H1 (cell line): ENCODE measurements around the gene ANKRD66. TPM values are rescaled to one million over a fixed set of nuclear protein-coding genes. Genes with fewer than 3 reads are reported as not detected.

Experiments used
- CTCF ChIA-PET: fragments of 300-600 bp; sonication (Branson Sonifier 250); formaldehyde crosslinking; loops from one replicate; lab custom pipeline; 2021; ENCODE audit not compliant: partially characterized antibody; lab: Charles Lee
- POLR2A ChIA-PET: fragments of 300-600 bp; sonication (Branson Sonifier 250); formaldehyde crosslinking; loops from one replicate; lab custom pipeline; 2021; ENCODE audit warnings: inconsistent platforms; ENCODE audit not compliant: partially characterized antibody; lab: Charles Lee
- DNase-seq, 2 experiments: peaks; one replicate each; pipeline versions ENCODE4 v3.0.0 to v3.0.0-alpha.2; 2010 to 2022; ENCODE audit warnings: low spot score in 2 of 2, low read depth in 1 of 2, mixed read lengths in 1 of 2
- FAIRE-seq: peaks from 2 replicates; lab custom pipeline; 2011; peaks lifted over from hg19 to GRCh38; lab: Jason Lieb, UNC
- H2AFZ ChIP-seq: 2 replicates; pipeline ENCODE4 v1.8.1; 2012; ENCODE audit warnings: low read length, inconsistent platforms
- H2AK5ac ChIP-seq: 2 replicates; pipeline ENCODE4 v1.6.1; 2013; ENCODE audit warnings: low read depth, low read length
- H2BK120ac ChIP-seq: replicated peaks from 2 replicates; pipeline ENCODE3; 2013; ENCODE audit warnings: low read depth, low read length, inconsistent platforms
- H2BK12ac ChIP-seq: 2 replicates; pipeline ENCODE4 v1.6.1; 2013; ENCODE audit warnings: low read depth, low read length
- H2BK15ac ChIP-seq: 2 replicates; pipeline ENCODE4 v1.6.1; 2013; ENCODE audit warnings: low read length
- H2BK20ac ChIP-seq: 2 replicates; pipeline ENCODE4 v1.6.1; 2013; ENCODE audit warnings: low read length
- H2BK5ac ChIP-seq: 2 replicates; pipeline ENCODE4 v1.6.1; 2013; ENCODE audit warnings: low read depth, low read length
- H3K14ac ChIP-seq: 2 replicates; pipeline ENCODE4 v1.6.1; 2013; ENCODE audit warnings: inconsistent platforms; ENCODE audit not compliant: insufficient read length
- H3K18ac ChIP-seq: 2 replicates; pipeline ENCODE4 v1.6.1; 2013; ENCODE audit warnings: low read length; ENCODE audit errors: extremely low read depth
- H3K23ac ChIP-seq: 2 replicates; pipeline ENCODE4 v1.6.1; 2013; ENCODE audit warnings: inconsistent platforms; ENCODE audit not compliant: insufficient read length
- H3K23me2 ChIP-seq: 2 replicates; pipeline ENCODE4 v1.6.1; 2013; ENCODE audit warnings: low read depth, low read length
- H3K27ac ChIP-seq: 2 replicates; pipeline ENCODE4 v1.6.1; 2011; ENCODE audit warnings: low read depth, low read length, inconsistent platforms
- H3K27me3 ChIP-seq, 4 experiments: replicated peaks in 1 of 4; 1 replicate in 1 of 4; 2 replicates in 3 of 4; pipeline versions ENCODE4 v1.6.1 to v1.8.1; 2011 to 2013; ENCODE audit warnings: low read length in 3 of 4, mild to moderate bottlenecking in 3 of 4, inconsistent platforms in 2 of 4, mixed read lengths in 2 of 4, moderate library complexity in 1 of 4; ENCODE audit not compliant: control insufficient read depth in 3 of 4, insufficient read depth in 3 of 4; ENCODE audit errors: extremely low read depth in 1 of 4
- H3K36me3 ChIP-seq, 4 experiments: 2 replicates each; pipeline versions ENCODE4 v1.6.1 to v1.8.1; 2011 to 2013; ENCODE audit warnings: mild to moderate bottlenecking in 4 of 4, low read length in 3 of 4, moderate library complexity in 2 of 4, control low read depth in 1 of 4, inconsistent platforms in 1 of 4; ENCODE audit not compliant: insufficient read depth in 4 of 4, control insufficient read depth in 2 of 4
- H3K4ac ChIP-seq: replicated peaks from 2 replicates; pipeline ENCODE3; 2013; ENCODE audit warnings: low read length, low read depth, mixed read lengths, inconsistent platforms; ENCODE audit not compliant: insufficient read length
- H3K4me1 ChIP-seq, 4 experiments: replicated peaks in 1 of 4; 1 replicate in 1 of 4; 2 replicates in 3 of 4; pipeline versions ENCODE4 v1.6.1 to v1.8.1; 2011 to 2013; ENCODE audit warnings: low read length in 3 of 4, inconsistent platforms in 2 of 4, mixed read lengths in 1 of 4; ENCODE audit not compliant: insufficient read depth in 4 of 4, control insufficient read depth in 3 of 4
- H3K4me2 ChIP-seq, 2 experiments: 2 replicates each; pipeline versions ENCODE4 v1.6.1 to v1.8.1; 2011 to 2013; ENCODE audit warnings: low read depth in 2 of 2, low read length in 2 of 2, control low read depth in 1 of 2, inconsistent platforms in 1 of 2, mild to moderate bottlenecking in 1 of 2; ENCODE audit not compliant: insufficient read depth in 1 of 2
- H3K4me3 ChIP-seq, 4 experiments: fragments of 200-600, 300-600 bp in 1 of 4; sonication (generic), shearing (Covaris generic), sonication (Bioruptor Twin) in 1 of 4; 2 replicates each; pipeline versions ENCODE4 v1.5.1 to v1.8.1; 2011 to 2016; ENCODE audit warnings: low read length in 4 of 4, low read depth in 3 of 4, control low read depth in 2 of 4, inconsistent platforms in 2 of 4, mild to moderate bottlenecking in 2 of 4, mixed read lengths in 1 of 4, moderate library complexity in 1 of 4; ENCODE audit not compliant: insufficient read depth in 2 of 4; ENCODE audit errors: extremely low read depth in 1 of 4
- H3K56ac ChIP-seq: replicated peaks from 2 replicates; pipeline ENCODE3; 2013; ENCODE audit warnings: low read depth, mild to moderate bottlenecking, mixed read lengths, low read length, inconsistent platforms; ENCODE audit not compliant: insufficient read length
- H3K79me1 ChIP-seq: 2 replicates; pipeline ENCODE4 v1.6.1; 2013; ENCODE audit warnings: low read depth, low read length, control low read depth
- H3K79me2 ChIP-seq, 2 experiments: 2 replicates each; pipeline versions ENCODE4 v1.6.1 to v1.8.1; 2012 to 2013; ENCODE audit warnings: low read length in 2 of 2, mild to moderate bottlenecking in 2 of 2, inconsistent platforms in 1 of 2; ENCODE audit not compliant: insufficient read depth in 2 of 2, control insufficient read depth in 1 of 2
- H3K9ac ChIP-seq, 4 experiments: replicated peaks in 1 of 4; 1 replicate in 1 of 4; 2 replicates in 3 of 4; pipeline versions ENCODE4 v1.6.1 to v1.8.1; 2011 to 2013; ENCODE audit warnings: low read depth in 3 of 4, low read length in 3 of 4, control low read depth in 2 of 4, mild to moderate bottlenecking in 2 of 4, moderate library complexity in 2 of 4, inconsistent platforms in 1 of 4; ENCODE audit errors: extremely low read depth in 1 of 4
- H3K9me3 ChIP-seq, 2 experiments: 2 replicates each; pipeline versions ENCODE4 v1.6.1 to v1.8.1; 2012 to 2013; ENCODE audit warnings: mild to moderate bottlenecking in 2 of 2, moderate library complexity in 2 of 2, control low read depth in 1 of 2, inconsistent platforms in 1 of 2, low read depth in 1 of 2, low read length in 1 of 2, mixed read lengths in 1 of 2; ENCODE audit not compliant: insufficient read depth in 2 of 2
- H4K20me1 ChIP-seq, 2 experiments: replicated peaks in 1 of 2; 2 replicates each; pipeline versions ENCODE3 to v1.8.1; 2011 to 2013; ENCODE audit warnings: inconsistent platforms in 2 of 2, low read length in 2 of 2, mild to moderate bottlenecking in 1 of 2; ENCODE audit not compliant: insufficient read depth in 2 of 2, control insufficient read depth in 1 of 2
- H4K5ac ChIP-seq: 2 replicates; pipeline ENCODE4 v1.6.1; 2013; ENCODE audit warnings: low read length, low read depth, mixed read lengths, inconsistent platforms; ENCODE audit not compliant: insufficient read length
- H4K8ac ChIP-seq: 2 replicates; pipeline ENCODE4 v1.8.0; 2013; ENCODE audit warnings: mild to moderate bottlenecking, moderate library complexity, low read length, inconsistent platforms; ENCODE audit not compliant: insufficient read depth; ENCODE audit errors: extremely low read depth
- H4K91ac ChIP-seq: replicated peaks from 2 replicates; pipeline ENCODE3; 2013; ENCODE audit warnings: low read length, mixed read lengths, inconsistent platforms; ENCODE audit not compliant: insufficient read length
- BACH1 ChIP-seq: IDR thresholded peaks from 2 replicates; pipeline ENCODE4 v1.6.1; 2012; ENCODE audit warnings: low read length, improper control_type of control experiment
- CEBPB ChIP-seq: IDR thresholded peaks from 2 replicates; pipeline ENCODE4 v1.6.1; 2012; ENCODE audit warnings: low read depth, low read length
- EGR1 ChIP-seq: IDR thresholded peaks from 2 replicates; pipeline ENCODE4 v1.6.1; 2011; ENCODE audit warnings: low read depth, low read length, borderline replicate concordance
- KDM5A ChIP-seq: fragments of 200-600 bp; IDR thresholded peaks from 2 replicates; pipeline ENCODE4 v1.7.1; 2012; ENCODE audit warnings: mild to moderate bottlenecking, low read length, inconsistent platforms, mixed read lengths
- NANOG ChIP-seq: IDR thresholded peaks from 2 replicates; pipeline ENCODE4 v1.6.1; 2011; ENCODE audit warnings: low read length, low read depth, mild to moderate bottlenecking, inconsistent platforms; ENCODE audit not compliant: insufficient read depth, poor library complexity, severe bottlenecking
- SIN3A ChIP-seq, 2 experiments: IDR thresholded peaks in 1 of 2; conservative IDR thresholded peaks in 1 of 2; 2 replicates each; pipeline ENCODE4 v1.6.1; 2011 to 2012; ENCODE audit warnings: low read length in 2 of 2, improper control_type of control experiment in 1 of 2, low read depth in 1 of 2, mild to moderate bottlenecking in 1 of 2
- SP1 ChIP-seq: IDR thresholded peaks from 2 replicates; pipeline ENCODE4 v1.6.1; 2011; ENCODE audit warnings: low read depth, low read length
- SRF ChIP-seq: IDR thresholded peaks from 2 replicates; pipeline ENCODE4 v1.6.1; 2011; ENCODE audit warnings: mild to moderate bottlenecking, low read depth, low read length, moderate library complexity
- TAF7 ChIP-seq: optimal IDR thresholded peaks from 2 replicates; pipeline ENCODE3; 2011; ENCODE audit warnings: low read depth, mild to moderate bottlenecking, inconsistent platforms, low read length, moderate library complexity, borderline replicate concordance
- WGBS, 2 experiments: shearing (Covaris generic) in 1 of 2; methylation state at CpG; one replicate each; pipeline versions ENCODE4 v1.1.6 to v1.1.7; 2013 to 2015; ENCODE audit warnings: low lambda C conversion rate in 2 of 2, mixed read lengths in 2 of 2, inconsistent platforms in 1 of 2, low coverage in 1 of 2, missing lambda C conversion rate in 1 of 2; ENCODE audit not compliant: insufficient replicate concordance in 2 of 2, insufficient coverage in 1 of 2, insufficient read length in 1 of 2; ENCODE audit errors: extremely low coverage in 1 of 2, missing lambda C conversion rate in 1 of 2; 5-methylcytosine and 5-hydroxymethylcytosine counted together
- polyA plus RNA-seq, 7 experiments: library from polyadenylated mRNA; depleted of rRNA in 3 of 7; stranded (reverse) in 5 of 7; unstranded in 2 of 7; fragments of >200 nt in 5 of 7; fragments of 200-250 nt in 2 of 7; gene quantifications; 1 replicate in 5 of 7; 2 replicates in 1 of 7; 4 replicates in 1 of 7; pipeline versions ENCODE4 v1.2.1 to v1.2.3, GENCODE V29; 2011 to 2013; ENCODE audit warnings: missing spikeins in 2 of 7, mixed read lengths in 2 of 7
- total RNA-seq: library from RNA; stranded (reverse); fragmentation: NEBNext Ultra II Directional; extraction: Animal tissue kit (Norgen Biotek cat#: 25700); gene quantifications from 2 replicates; pipeline ENCODE4 v1.2.1, GENCODE V29; 2021
- TF ChIP-seq, protein P1 (sequence below): IDR thresholded peaks from 2 replicates; pipeline ENCODE4 v1.6.1; 2012; ENCODE audit warnings: inconsistent platforms
- TF ChIP-seq, protein P2 (sequence below): IDR thresholded peaks from 2 replicates; pipeline ENCODE4 v1.6.1; 2011; ENCODE audit warnings: low read depth, mild to moderate bottlenecking, low read length; ENCODE audit not compliant: insufficient read depth

ANKRD66 gene
- total and polyA plus RNA-seq, 2 of the 8 experiments (the other 6 are each of a cell fraction or from before 2014, with no cell fraction given), result 0.05 TPM; not detected in 1

DNA sequence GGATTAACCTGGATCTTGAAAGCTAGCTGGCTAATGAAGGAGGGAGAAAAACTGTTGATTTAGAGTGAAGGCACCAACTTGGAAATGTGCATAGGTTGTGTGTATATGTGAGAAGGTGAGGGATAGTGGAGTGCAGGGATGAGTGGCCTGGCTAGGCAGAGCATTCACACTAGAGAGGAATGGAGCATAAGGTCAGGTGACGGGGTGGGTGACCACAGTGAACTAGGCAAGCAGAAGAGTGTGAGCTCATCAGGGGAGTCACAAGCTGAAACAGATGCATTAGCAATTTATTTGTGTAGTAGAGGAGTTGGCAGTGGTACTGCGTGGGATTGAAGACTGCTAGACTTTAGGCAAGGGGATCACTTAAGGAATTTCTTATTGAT, 10.5 kb downstream of the ANKRD66 start:
- Histone ChIP-seq H3K9ac (no peak overlapping the region), H2BK20ac (no peak overlapping the region), H4K5ac (no peak overlapping the region), H3K4ac (no peak overlapping the region), H3K79me1 (no peaks in the 10 kb centered on the region), H2AFZ (0 out of 2 replicates have a peak overlapping the region, but pooled peaks have one; percentile 16), H3K79me2 (no peaks in the 10 kb centered on the region), H4K8ac (no peak overlapping the region), H3K23ac (no peak overlapping the region), H2BK120ac (no peak overlapping the region), H3K14ac (no peak overlapping the region), H2AK5ac (no peak overlapping the region), H3K27ac (no peak overlapping the region), H2BK15ac (no peak overlapping the region), H3K27me3 (no peaks in the 10 kb centered on the region), H4K20me1 (no peaks in the 10 kb centered on the region), H3K4me3 (no peak overlapping the region), H3K18ac (no peak overlapping the region), H3K4me2 (peak overlapping the region in 1 of 2 experiments; percentile 25; a peak in 1 of 4 replicates), H4K91ac (no peak overlapping the region), H3K36me3 (no peaks in the 10 kb centered on the region), H2BK5ac (no peak overlapping the region), H2BK12ac (no peak overlapping the region), H3K56ac (no peak overlapping the region), H3K23me2 (no peaks in the 10 kb centered on the region), H3K4me1 (peaks cover 0 to 7% (median 3%) of the 10 kb centered on the region in 4 experiments; a peak in 3 of 7 replicates), H3K9me3 (no peaks in the 10 kb centered on the region)
- FAIRE-seq (peak; percentile 55), DNase-seq (no peak)
- CTCF ChIA-PET, result no interaction called here
- WGBS, 2 experiments, result 91% methylated on average over 2 of the region's 2 CpGs; no CpG with 5 or more reads in 1 of the 2 experiments
- POLR2A ChIA-PET, result no interaction called here
- TF ChIP-seq NANOG (no peak), SP1 (no peak), SRF (no peak), CEBPB (no peak), BACH1 (no peak), SIN3A (conservative IDR thresholded peaks at IDR 0.05 in 1 of 2, IDR thresholded peaks at IDR 0.05 in 1 of 2; ENCODE audit: low read depth in 1 of 2, low read length in 2 of 2) (no peak), KDM5A (no peak), TAF7 (no peak), EGR1 (no peak)
- TF ChIP-seq, protein P1, sequence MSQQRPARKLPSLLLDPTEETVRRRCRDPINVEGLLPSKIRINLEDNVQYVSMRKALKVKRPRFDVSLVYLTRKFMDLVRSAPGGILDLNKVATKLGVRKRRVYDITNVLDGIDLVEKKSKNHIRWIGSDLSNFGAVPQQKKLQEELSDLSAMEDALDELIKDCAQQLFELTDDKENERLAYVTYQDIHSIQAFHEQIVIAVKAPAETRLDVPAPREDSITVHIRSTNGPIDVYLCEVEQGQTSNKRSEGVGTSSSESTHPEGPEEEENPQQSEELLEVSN, result no peak
- TF ChIP-seq, protein P2, sequence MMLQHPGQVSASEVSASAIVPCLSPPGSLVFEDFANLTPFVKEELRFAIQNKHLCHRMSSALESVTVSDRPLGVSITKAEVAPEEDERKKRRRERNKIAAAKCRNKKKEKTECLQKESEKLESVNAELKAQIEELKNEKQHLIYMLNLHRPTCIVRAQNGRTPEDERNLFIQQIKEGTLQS, result no peak
